HG02884 (cell line): ENCODE results near the gene TAOK2.
"Not testable (repeated sequence)": the region's sequence is repeated elsewhere in the genome, so short reads cannot be mapped to it uniquely, and the experiment has no call there.

ENCODE experiments used
- ATAC-seq: cut with Tn5 transposase; IDR thresholded peaks from one replicate; pipeline ENCODE4 v1.9.1; 2021; ENCODE audit warnings: mild to moderate bottlenecking, moderate library complexity; ENCODE audit not compliant: unreplicated experiment

TAOK2 gene

DNA sequence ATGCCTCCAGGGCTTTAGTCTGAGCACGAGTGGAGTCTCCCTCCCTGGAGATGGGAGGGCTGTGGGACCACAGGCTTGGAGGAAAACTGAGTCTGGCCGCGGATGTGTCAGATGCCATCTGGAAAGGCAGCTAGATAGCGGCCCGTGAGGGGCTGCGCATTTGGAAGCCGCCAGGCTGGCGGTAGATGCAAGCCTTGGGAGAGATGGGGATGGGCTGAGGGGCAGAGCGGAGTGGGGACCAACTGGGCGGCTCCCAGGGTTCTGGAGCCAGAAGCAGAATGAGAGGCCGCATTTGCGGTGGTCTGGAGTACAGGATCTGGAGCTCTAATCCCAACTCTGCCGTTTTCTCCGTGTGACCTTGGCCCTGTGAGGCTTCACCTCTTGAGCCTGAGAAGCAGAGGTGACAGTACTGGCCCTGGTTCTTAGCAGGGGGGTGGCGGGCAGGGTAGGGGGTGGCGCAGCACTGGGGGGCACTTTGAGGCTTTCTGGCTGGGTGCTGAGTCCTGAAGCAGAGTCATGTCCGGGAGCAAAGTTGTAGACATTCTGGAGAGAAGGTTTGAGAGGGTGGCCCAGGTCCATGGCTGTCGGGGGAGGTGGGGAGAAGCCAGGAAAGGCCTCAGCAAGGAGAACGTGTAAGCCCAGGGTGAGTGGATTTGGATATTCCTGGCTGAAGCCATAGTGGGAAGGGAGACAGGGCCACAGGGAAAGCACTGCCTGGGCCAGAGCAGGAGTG, 29.1 kb downstream of the TAOK2 start:
- no peak for ATAC-seq

DNA sequence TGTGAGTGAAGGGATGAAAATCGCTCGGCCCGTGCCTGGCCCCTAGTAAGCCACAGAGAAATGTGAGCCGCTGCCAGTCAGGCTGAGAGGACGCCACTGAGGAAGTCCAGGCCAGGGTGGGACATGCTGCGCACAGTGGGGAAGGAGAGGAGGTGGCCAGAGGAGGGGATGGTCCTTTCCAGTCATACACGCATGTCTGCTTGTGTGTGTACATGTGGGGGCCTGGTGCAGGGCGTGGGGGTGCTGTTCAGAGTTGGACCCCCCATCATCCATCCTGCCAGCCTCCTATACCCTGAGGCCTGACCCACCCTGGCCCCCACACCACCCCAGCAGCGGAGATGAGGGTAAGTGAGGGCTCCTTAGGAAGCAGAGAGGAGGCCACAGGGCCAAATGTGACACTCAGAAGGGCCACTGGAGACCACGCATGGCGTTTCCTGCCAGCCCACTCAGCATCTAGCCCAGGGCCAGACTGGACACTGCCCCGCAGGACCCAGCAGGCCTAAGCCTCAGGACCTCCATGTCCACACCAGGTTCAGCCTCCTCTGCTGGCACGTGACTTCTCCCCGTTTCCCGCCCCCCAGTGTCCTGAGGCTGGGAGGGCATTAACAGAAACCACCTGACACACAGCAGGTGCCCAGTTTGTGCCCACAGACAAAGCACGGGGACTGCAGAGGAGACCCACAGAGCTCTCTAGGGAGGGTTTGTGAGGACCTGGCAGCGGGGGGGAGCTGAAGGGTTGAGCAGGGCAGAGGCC, 30.2 kb downstream of the TAOK2 start:
- no peak for ATAC-seq

DNA sequence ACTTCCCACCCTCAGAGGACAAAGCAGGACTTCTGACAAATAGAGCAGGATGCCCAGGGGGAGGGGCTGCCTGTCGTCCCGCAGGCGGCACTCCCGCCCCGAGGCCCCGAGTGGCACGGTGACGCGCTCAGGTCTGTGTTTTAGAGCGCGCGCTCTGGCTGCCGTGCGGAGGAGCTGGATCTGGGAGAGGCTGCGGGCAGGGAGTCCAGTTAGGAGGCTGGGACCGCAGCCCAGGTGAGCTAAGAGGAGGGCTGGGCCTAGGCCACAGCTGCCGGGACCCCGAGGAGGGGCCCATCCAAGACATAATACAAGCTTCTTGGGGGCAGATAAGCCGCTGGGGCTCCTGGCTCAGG, 30.7 kb downstream of the TAOK2 start:
- no peak for ATAC-seq

DNA sequence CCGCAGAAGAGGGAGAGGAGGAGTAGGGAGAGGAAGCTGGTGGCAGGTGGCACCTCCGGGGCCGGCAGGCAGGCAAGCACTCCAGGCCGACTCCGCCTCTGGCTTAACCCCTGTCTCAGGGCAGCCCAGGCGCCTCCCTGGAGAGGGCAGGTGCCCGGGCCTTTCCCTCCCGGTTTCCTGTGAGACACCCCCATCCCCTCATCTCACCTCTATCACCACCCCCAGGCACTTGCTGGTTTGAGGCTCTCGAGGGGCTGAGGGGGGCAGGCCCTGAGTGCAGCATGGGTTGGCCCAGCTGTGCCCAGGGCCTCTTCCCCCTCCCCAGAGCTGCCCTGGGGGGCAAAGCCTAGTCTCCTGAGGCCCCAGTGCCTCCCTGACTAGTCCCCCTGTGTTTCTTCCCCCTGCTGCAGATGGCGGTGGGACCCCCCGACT, 31.2 kb downstream of the TAOK2 start:
- no peak for ATAC-seq

DNA sequence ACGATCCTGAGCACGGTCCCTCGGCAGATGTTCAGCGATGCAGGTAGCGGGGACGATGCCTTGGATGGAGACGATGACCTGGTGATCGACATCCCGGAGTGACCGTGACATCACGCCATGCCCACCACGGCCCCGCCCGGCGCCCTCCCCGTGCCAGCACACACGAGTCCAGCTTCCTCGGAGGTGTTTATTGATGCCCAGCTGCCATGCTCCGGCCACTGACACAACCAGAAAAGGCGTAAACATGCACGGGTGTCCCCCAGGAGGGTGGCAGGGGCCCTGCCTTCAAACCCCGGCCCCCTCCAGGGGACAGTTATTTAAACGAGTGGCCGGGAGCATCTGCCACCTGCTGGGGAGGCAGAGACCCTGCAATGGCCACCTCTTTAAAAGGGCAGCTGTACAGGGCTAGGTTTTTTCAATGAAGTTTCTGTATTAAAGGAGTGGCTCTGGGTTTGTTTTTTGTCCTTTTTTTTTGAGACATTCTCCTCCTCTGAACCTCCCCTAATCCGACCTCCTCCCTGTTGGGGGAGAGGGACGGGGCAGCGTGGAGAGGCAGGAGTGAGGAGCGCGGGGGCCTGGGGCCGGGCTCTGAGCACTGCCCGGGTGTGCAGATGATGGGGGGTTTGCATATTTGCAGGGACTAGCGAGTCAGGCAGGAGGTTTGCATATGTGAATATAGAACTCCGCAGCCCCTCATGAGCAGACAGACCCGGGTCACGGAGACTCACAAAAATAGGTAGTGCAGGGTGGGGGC, 31.9 kb downstream of the TAOK2 start:
- ATAC-seq: no peak

DNA sequence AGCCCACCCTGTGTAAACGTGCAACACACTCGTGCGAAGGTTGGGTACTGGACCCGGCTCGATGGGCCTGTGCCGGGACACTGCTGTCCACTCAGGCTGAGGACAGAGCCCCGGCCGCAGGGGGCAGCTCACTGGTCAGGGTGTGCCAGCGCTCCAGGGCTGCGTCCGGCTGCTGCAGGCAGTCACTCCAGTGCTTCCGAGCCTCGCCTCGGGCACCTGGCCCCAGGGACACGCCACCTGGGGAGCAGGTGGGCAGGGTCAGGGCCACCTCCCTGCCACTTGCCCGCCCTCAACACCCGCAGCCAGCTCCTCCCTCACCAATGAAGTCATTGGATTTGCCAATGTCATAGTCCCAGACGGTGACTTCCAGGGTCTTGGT, 32.4 kb downstream of the TAOK2 start:
- no peak for ATAC-seq

DNA sequence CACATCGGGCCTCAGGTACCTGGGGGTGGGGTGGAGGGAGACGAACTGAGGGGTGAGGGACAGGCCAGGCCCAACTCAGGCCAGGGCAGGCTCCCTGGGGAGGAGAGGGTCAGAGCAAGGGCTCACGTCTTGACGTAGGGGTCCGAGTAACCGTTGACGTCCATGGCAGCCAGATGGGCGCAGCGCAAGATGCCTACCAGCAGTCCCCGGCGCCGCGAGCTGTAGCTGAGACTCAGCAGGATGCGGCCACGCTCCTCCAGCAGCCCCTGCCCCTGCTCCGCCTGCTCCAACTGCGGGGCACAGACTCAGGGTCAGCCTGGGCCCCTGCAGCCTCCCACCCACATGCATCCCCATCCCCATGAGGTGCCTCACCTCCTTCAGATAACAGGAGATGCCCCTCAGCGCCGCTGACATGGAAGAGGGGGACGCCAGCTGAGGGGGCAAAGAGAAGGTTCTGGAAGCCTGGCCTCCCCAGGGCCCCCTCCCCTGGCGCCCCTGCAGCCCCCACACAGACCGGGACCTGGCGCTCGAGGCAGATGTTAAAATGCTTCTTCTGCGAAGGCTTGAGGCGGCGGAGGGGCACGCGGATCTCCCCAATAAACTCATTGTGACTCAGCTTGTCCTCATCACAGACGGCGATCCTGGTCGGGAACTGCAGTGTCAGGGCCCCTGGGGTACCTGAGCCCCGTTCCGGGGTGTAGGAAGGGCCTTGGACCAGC, 33.1 kb downstream of the TAOK2 start:
- no peak for ATAC-seq

DNA sequence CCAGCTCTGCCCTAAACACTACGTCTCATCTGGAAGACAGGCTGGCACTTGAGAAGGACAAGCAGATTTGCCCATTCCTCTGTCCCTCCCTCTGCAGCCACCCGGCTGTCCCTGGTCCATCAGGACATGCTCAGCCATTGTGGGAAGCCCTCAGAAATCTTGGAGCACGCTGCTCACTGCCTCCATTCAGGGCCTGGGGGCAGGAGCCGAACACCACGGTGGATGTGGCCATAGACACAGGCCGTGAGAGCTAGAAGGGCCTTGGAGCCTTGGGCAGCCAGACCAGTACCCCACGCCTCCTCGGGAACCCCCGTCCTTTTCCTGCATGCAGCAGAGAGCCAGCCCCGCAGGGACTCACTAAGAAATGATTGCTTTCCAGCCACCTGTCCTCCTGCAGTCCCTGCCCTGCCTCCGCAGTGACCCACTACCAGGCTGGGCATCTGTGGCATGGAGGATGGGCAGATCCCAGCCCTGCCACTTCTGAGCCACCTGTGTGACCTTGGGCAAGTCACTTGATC, 33.8 kb downstream of the TAOK2 start:
- ATAC-seq: no peak

DNA sequence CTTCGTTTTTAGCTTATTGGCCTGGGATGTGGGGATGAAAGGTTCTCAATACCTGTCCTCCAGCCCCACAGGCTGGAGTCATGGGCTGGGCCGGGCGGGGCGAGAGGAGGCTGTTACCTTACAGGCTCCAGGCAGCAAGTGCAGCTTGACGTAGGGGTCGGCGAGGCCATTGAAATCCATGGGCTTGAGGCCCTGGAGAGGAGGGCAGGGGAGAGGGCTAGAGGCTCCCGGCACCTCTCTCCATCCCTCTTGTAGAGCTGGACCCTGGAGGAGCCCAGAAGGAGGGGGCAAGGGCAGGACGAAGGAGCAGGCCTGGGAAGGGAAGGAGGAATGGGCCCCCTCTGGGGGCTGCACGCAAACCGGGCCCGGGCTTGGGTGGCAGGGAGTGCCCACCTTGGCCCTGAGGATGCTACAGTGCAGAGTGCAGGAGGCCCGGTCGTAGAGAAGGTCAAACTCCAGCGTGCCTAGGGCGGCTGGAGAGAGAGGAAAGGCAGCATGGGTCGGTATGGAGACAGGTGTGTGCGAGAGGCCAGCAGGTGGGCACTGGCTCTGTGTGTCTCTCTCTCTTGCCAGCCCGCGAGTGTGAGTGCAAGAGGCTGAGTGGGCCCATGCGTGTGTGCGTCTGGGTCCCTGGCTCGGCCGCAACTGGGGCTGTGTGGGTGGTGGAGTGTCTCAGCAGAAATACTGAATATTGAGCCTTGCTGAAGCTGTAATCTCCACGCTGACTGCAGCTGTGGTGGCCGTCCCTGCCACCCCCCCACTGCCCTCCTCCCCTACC, 35.6 kb downstream of the TAOK2 start:
- no peak for ATAC-seq

DNA sequence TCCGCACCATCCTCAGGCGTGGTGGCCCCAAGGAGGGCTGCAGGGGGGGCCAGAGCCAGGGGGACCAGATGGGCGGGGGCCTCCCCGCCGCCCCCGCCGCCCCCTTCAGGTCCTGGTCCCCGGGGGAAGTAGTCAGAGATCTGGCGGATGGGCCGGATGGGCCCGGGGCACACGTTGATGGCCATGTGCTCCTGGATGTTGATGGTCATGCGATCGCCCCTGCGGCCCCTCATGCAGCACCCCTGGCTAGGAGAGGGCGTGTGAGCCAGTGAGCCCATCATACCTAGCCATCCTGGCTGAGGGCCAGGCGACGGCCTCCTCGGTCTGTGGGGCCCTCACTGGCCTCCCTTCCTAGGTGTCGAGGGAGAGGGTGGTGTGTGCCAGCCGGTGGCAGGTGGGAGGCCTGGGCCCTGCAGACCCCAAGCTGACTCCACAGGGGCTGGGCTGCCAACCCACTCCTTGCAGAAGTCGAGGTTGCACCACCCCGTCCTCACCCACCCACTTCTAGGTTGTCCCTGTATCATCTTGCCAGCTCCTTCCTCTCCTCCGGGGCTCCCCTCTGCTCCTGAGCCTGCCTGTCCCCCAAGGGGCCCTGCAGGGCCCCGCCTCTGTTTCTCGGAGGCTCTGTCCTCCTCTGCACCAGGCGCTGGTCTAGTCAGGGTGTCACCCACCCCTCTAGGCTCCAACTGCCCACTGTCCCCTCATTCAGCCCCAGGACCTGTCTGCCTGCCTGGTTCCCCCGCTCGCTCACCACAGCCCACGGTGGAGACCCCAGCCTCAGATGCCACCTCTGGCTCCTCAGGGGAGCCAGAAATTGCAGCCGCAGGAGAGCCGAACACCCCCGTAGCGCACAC, 36.5 kb downstream of the TAOK2 start:
- no peak for ATAC-seq

DNA sequence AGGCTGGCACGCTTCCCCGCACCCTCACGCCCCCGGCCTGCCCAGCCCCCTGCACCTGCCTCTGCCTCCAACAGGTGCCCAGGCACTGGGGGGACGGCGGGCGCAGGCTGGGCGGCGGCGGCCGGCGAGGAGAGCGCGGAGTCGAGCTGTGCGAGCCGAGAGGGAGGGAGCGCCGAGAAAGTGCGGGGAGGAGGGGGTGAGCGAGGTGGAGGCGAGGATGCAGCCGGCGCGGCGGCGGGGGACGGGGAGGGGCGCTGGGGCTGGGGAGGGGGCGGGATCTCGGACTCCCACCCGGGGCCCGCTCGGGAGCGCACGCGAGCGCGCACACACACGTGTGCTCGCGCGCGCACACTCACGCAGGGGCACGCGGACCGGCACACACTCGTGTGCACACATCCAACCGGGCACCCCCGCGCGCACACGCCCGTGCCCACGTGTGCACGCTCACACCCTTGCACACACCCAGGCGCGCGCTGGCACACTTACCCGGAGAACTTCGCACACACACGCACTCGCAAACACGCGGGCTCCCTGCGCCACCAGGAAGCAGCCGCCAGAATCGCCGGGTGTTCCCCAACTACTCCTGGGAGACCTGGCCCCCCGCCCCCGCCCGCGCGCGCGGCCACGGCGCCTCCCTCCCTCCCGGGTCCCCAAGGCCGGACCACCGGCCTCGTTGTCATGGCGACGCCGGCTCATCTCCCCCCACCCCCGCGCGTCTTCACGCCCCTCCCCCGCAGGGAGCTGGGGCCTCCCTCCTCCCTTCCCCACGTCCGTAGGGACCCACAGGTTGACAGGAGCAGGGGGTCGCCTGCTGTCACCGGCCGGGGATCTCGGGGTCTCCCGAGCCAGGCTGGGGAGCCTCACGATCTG, 37.4 kb downstream of the TAOK2 start, which contains the start of gene DOC2A:
DOC2A (minus strand) TSS at position 184 of the 870 bp plus-strand sequence. CDS start 805 bp downstream, outside the sequence.
- ATAC-seq: no peak

DNA sequence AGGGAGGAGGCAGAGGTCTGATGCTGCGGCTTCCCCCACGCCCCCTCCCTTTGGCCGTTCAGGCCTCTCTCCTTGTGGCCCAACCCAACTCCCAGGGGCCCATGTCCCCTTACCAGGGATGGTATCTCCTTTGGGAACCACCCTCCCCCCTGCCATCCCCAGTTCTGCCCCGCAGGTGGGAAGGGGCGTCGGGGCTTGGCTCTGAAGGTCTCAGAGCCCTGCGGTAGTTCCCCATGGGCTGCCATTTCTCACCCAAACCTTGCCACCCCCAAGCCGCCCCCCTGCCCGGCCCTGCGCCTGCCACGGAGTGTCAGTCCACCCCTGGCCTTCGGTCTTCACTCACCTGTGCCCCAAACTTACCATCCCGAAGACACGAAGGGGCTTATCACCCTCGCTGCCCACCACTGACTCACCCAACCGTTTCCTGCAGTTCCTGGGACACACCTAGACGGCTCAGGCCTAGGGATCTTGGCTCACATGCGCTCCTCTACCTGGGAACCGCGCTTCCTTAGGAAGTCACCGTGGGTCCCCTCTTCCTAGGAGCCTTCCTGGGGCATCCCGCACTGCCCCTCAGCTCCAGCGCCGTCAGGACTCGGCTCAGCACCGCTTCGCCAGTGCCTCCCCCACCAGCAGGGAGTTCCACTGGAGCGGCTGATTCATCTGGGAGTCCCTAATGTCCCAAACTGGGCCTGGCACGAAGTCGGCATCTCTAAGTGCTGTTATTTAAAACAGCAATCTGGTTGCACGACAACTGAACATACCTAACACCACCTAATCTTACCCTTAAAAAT, 38.2 kb downstream of the TAOK2 start:
- no peak for ATAC-seq

DNA sequence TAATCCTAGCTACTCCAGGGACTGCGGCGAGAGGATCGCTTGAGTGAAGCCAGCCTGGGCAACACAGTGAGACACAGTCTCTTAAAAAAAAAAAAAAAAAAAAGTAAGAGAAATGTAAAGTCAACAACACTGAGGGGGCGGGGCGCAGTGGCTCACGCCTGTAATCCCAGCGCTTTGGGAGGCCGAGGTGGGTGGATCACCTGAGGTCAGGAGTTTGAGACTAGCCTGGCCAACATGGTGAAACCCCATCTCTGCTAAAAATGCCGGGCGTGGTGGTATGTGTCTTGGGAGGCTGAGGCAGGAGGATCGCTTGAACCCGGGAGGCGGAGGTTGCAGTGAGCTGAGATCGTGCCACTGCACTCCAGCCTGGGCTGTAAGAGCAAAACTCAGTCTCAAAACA, 38.9 kb downstream of the TAOK2 start:
- not testable (repeated sequence) for ATAC-seq

DNA sequence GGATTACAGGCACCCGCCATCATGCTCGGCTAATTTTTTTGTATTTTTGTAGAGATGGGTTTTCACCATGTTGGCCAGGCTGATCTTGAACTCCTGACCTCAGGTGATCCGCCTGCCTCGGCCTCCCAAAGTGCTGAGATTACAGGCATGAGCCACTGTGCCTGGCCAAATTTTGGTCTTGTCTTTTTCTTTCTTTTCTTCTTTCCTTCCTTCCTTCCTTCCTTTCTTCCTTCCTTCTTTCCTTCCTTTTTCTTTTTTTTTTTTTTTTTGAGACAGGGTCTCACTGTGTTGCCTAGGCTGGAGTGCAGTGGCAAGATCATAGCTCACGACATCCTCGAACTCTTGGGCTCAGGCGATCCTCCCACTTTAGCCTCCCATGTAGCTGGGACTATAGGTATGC, 41.8 kb downstream of the TAOK2 start:
- not testable (repeated sequence) for ATAC-seq

DNA sequence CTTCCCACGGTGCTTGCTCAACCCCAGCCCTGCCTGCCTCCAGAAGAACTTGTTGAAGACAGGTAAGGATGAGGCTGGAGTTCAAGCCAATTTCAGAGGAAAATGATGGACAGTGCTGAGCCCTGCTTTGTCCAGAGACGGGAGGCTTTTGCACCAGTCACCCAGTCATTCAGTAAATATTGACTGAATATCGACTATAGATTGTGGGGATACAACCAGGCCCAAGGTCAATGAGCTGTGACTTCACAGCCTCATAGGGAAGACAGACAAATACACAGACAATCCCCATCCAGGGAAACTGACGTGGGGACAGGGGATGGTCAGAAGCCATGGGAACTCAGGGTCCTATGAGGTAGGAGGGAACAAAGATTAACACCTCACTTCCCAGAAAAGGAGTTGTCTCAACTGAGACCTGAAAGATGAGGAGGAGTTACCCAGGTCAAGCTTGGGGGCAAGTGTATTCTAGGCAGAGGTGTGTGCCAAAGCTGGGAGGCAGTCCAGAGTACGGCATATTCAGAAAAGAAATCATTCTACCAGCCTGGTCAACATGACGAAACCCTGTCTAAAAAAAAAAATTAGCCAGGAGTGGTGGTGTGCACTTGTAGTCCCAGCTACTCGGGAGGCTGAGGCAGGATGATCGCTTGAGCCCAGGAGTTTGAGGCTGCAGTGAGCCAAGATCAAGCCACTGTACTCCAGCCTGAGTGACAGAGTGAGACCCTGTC, 43.0 kb downstream of the TAOK2 start:
- no peak for ATAC-seq

DNA sequence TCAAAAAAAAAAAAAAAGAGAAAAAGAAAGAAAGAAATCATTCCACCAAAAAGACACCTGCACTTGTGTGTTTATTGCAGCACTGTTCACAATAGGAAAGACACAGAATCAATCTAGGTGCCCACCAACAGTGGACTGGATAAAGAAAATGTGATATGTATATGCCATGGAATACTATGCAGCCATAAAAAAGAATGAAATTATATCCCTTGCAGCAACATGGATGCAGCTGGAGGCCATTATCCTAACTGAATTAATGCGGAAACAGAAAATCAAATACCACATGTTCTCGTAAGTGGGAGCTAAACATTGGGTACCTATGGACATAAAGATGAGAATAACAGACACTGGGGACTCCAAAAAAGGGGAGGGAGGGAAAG, 43.6 kb downstream of the TAOK2 start:
- no peak for ATAC-seq

DNA sequence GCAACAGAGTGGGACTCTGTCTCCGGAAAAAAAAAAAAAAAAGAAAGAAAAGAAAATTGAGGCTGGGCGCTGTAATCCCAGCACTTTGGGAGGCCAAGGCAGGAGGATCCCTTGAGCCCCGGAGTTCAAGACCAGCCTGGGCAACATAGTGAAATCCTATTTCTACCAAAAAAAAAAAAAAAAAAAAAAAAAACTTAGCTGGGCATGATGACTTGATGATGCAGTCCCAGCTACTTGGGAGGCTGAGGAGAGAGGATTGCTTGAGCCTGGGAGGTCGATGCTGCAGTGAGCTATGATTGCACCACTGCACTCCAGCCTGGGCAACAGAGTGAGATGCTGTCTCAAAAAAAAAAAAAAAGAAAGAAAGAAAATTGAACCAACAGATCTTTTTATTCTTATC, 44.3 kb downstream of the TAOK2 start:
- ATAC-seq: not testable (repeated sequence)
